C4-2B (cell line): ENCODE data around the gene OR10H1.

Source experiments
- CTCF ChIP-seq: fragments of 450-650 bp; conservative IDR thresholded peaks from 2 replicates; pipeline ENCODE4 v1.5.1; 2017; ENCODE audit warnings: mild to moderate bottlenecking
- ZFX ChIP-seq: fragments of 450-650 bp; IDR thresholded peaks from 2 replicates; pipeline ENCODE4 v1.6.1; 2017

- TF ChIP-seq CTCF (no peak), ZFX (no peak)
Measured at GRCh38 chr19:15859187-15859586, 43.7 kb upstream of the OR10H1 start.
